RWPE1 (cell line): Measurements from ENCODE around the gene LEAP2.
"Not testable (repeated sequence)": the region's sequence is repeated elsewhere in the genome, so short reads cannot be mapped to it uniquely, and the experiment has no call there.

Experiments
- CTCF ChIA-PET: fragments of 350-600 bp; sonication (Branson Sonifier 250); formaldehyde crosslinking; extraction: SDS; loops from one replicate; lab custom pipeline; 2021; lab: Yijun Ruan, JAX
- POLR2A ChIA-PET: fragments of 400-600 bp; formaldehyde crosslinking; extraction: SDS; loops from one replicate; lab custom pipeline; 2020; ENCODE audit warnings: antibody characterized with exemption; ENCODE audit not compliant: low non-redundant PET; lab: Yijun Ruan, JAX
- DNase-seq: peaks from one replicate; pipeline ENCODE4 v3.0.0; 2012; ENCODE audit warnings: low spot score
- H3K27ac ChIP-seq: fragments of 450-650 bp; 2 replicates; pipeline ENCODE4 v1.5.1; 2017
- TF ChIP-seq, protein P1 (sequence below): fragments of 450-650 bp; conservative IDR thresholded peaks from 2 replicates; pipeline ENCODE4 v1.5.1; 2017; ENCODE audit warnings: low read depth, mild to moderate bottlenecking

LEAP2 gene

DNA sequence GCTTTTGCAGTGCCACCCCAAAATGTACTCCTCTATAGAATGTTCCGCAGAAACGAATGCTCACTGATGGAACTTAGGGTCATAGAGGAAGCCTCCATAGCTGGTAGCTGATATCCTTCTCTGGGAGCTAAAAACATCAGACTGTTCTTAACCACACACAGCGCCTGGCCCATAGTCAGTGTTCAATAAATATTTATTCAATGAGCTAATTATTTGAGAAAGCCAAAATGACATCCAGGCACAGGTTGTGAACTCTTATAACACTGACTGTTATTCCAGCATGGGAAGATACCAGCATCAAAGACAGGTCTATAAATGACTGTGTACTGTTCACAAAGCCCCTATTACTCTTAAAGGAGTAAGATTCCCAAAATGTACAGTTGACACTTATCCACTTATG, 20.1 kb upstream of the LEAP2 start:
- ChIA-PET CTCF (interaction anchor here (1.6 kb wide), 1 partner anchor 24 kb away, joined by 5 read pairs; no protein-coding TSS in a partner anchor), POLR2A (no interaction called here)
- H3K27ac ChIP-seq, result no peak overlapping the region
- TF ChIP-seq, protein P1, sequence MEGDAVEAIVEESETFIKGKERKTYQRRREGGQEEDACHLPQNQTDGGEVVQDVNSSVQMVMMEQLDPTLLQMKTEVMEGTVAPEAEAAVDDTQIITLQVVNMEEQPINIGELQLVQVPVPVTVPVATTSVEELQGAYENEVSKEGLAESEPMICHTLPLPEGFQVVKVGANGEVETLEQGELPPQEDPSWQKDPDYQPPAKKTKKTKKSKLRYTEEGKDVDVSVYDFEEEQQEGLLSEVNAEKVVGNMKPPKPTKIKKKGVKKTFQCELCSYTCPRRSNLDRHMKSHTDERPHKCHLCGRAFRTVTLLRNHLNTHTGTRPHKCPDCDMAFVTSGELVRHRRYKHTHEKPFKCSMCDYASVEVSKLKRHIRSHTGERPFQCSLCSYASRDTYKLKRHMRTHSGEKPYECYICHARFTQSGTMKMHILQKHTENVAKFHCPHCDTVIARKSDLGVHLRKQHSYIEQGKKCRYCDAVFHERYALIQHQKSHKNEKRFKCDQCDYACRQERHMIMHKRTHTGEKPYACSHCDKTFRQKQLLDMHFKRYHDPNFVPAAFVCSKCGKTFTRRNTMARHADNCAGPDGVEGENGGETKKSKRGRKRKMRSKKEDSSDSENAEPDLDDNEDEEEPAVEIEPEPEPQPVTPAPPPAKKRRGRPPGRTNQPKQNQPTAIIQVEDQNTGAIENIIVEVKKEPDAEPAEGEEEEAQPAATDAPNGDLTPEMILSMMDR, result no peak
- no peak for DNase-seq

GRCh38 chr5:132853790-132854189, 19.7 kb upstream of the LEAP2 start:
- TF ChIP-seq, protein P1, result no peak
- ChIA-PET CTCF (interaction anchor here (0.9 to 1.6 kb wide), 2 partner anchors 10 to 25 kb away, joined by 3 to 5 read pairs; no protein-coding TSS in a partner anchor), POLR2A (interaction anchor here (1.5 kb wide), 1 partner anchor 12 kb away, joined by 5 read pairs; the partner anchor contains the start of genes GDF9 and UQCRQ)
- DNase-seq, result no peak
- no peak overlapping the region for H3K27ac ChIP-seq

GRCh38 chr5:132854301-132854700, 19.2 kb upstream of the LEAP2 start:
- no peak for DNase-seq
- H3K27ac ChIP-seq, result no peak overlapping the region
- CTCF ChIA-PET, result interaction anchor here (0.9 to 1.6 kb wide), 2 partner anchors 10 to 25 kb away, joined by 3 to 5 read pairs; no protein-coding TSS in a partner anchor
- TF ChIP-seq, protein P1, result no peak
- POLR2A ChIA-PET, result interaction anchor here (0.5 to 1.5 kb wide), 2 partner anchors 12 to 34 kb away, joined by 3 to 5 read pairs; partner anchors contain the start of genes GDF9 and UQCRQ

- CTCF ChIA-PET, result interaction anchor here (1.6 kb wide), 1 partner anchor 26 kb away, joined by 5 read pairs; no protein-coding TSS in a partner anchor
- not testable (repeated sequence) for H3K27ac ChIP-seq, DNase-seq
- POLR2A ChIA-PET, result interaction anchor here (0.7 to 1.5 kb wide), 2 partner anchors 9 to 11 kb away, joined by 3 to 5 read pairs; partner anchors contain the start of genes GDF9 and UQCRQ
Observed at GRCh38 chr5:132854992-132855391, 18.5 kb upstream of the LEAP2 start.

DNA sequence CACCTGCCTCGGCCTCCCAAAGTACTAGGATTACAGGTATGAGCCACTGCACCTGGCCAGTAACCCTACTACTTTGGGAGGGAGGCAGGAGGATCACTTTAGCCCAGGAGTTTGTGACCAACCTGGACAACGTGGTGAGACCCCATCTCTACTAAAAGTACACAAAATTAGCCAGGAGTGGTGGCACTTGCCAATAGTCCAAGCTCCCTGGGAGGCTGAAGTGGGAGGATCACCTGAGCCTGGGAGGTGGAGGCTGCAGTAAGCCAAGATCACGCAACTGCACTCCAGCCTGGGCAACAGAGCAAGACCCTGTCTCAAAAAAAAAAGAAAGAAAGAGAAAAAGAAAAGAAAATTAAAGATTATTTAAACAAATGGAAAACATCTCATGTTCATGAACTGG, 17.5 kb upstream of the LEAP2 start:
- TF ChIP-seq, protein P1, result no peak
- CTCF ChIA-PET, result no interaction called here
- no peak for DNase-seq
- POLR2A ChIA-PET, result interaction anchor here (0.8 to 1.2 kb wide), 2 partner anchors 10 to 15 kb away, joined by 3 read pairs; partner anchors contain the start of genes GDF9 and UQCRQ
- H3K27ac ChIP-seq, result no peak overlapping the region

DNA sequence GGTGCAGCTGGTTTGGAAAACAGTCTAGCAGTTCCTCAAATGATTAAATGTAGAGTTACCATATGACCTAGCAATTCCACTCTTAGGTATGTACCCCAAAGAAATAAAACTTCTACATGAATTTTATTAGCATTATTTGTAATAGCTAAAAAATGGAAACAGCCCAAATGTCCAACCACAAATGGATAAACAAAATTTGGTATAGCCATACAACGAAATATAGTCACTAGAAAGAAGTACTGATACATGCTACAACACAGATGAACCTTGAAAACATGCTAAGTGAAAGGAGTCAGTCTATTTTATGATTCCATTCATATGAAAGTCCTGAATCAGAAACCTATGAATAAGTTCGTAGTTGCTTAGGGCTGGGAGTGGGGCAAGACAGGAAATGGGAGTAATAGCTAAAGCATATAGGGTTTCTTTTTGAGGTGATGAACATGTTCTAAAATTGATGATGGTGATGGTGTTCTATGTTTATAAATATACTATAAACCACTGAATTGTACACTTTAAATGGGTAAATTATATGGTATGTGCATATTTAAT, 13.5 kb upstream of the LEAP2 start:
- TF ChIP-seq, protein P1, result no peak
- DNase-seq, result no peak
- no peak overlapping the region for H3K27ac ChIP-seq
- ChIA-PET POLR2A (no interaction called here), CTCF (interaction anchor here (1.9 to 2.9 kb wide), 2 partner anchors 14 to 30 kb away, joined by 5 to 9 read pairs; partner anchors contain the start of gene SHROOM1)

- CTCF ChIA-PET, result interaction anchor here (1.1 to 2.9 kb wide), 4 partner anchors 10 to 107 kb away, joined by 3 to 9 read pairs (median 5); partner anchors contain the start of gene SHROOM1
- no peak overlapping the region for H3K27ac ChIP-seq
- TF ChIP-seq, protein P1, result no peak
- no peak for DNase-seq
- POLR2A ChIA-PET, result interaction anchor here (0.5 to 0.6 kb wide), 2 partner anchors 35 to 40 kb away, joined by 7 to 9 read pairs; no protein-coding TSS in a partner anchor
Observed at GRCh38 chr5:132860742-132861141, 12.7 kb upstream of the LEAP2 start.
